Measurements from ENCODE around the gene CNOT6.

CNOT6 gene

DNA sequence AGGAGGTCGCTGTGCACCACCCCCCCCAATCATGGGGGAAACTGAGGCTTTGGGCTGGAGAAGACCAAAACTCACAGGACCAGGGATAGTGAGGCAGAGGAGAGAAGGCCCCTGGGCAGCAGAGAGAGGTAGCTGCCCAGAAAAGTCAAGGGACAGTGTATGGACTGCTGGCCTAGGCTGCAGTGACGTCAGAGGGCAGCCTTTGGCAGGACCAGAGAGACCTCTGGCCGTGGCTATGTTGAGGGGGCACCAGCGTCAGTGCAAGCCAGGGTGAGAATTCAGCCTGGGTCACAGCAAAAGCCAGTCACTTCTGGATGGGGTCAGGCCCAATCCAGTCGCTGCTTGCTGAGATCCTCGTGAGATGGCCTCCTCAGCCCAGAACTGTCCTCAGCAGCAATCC lies 128.7 kb downstream of the CNOT6 start:
- H3K4me3 ChIP-seq (ENCODE audit: insufficient read length, low read depth) = no peak overlapping the region
- no peak for DNase-seq (ENCODE audit: low read depth, low spot score)
- TF ChIP-seq SUZ12 (IDR thresholded peaks at IDR 0.05; ENCODE audit: extremely low read depth, insufficient read depth, insufficient read length) (no peak), ZNF274 (IDR thresholded peaks at IDR 0.05; ENCODE audit: low read depth, low read length) (no peak), YY1 (IDR thresholded peaks at IDR 0.05; ENCODE audit: insufficient read depth, insufficient read length) (no peak)

DNA sequence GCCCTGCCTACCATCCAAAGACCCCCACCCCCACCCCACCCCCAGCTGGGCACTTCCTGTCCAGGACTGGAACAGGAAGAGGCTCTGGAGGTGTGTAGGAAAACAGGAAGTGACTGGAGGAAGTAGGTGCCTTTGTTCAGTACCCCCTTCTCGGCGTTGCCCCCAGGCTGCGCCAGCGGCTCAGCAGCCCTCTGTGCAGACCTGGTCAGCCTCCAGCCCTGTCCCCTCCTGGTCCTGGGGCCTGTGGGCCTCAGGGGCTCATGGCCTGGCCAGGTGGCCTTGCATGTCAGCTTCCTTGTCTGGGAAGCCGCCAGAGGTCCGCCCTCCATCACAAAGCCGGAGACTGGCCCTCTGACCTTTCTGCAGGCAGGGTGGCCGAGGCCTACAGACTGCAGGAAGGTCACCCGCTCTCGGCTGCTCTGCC lies 129.2 kb downstream of the CNOT6 start:
- TF ChIP-seq SUZ12 (IDR thresholded peaks at IDR 0.05; ENCODE audit: extremely low read depth, insufficient read depth, insufficient read length) = no peak
- no peak for TF ChIP-seq ZNF274 (IDR thresholded peaks at IDR 0.05; ENCODE audit: low read depth, low read length)
- DNase-seq (ENCODE audit: low read depth, low spot score) = no peak
- H3K27me3 ChIP-seq (ENCODE audit: insufficient read depth, insufficient read length) = peaks cover 4% of the 10 kb centered on the region
- peaks cover 6% of the 10 kb centered on the region for H3K4me1 ChIP-seq (ENCODE audit: insufficient read depth, insufficient read length)
- H3K36me3 ChIP-seq (ENCODE audit: insufficient read depth, insufficient read length, low read length) = no peaks in the 10 kb centered on the region
- H3K9me3 ChIP-seq (ENCODE audit: insufficient read depth, low read length) = no peaks in the 10 kb centered on the region
- no peak overlapping the region for H3K9ac ChIP-seq (ENCODE audit: insufficient read length, low read depth)
- no peak overlapping the region for H3K4me3 ChIP-seq (ENCODE audit: insufficient read length, low read depth)

More for the DNA sequence above, 128.7 kb downstream of the CNOT6 start:
- Histone ChIP-seq H3K36me3 (ENCODE audit: insufficient read depth, insufficient read length, low read length) (no peaks in the 10 kb centered on the region), H3K9me3 (ENCODE audit: insufficient read depth, low read length) (no peaks in the 10 kb centered on the region), H3K27me3 (ENCODE audit: insufficient read depth, insufficient read length) (peaks cover 4% of the 10 kb centered on the region), H3K9ac (ENCODE audit: insufficient read length, low read depth) (no peak overlapping the region), H3K4me1 (ENCODE audit: insufficient read depth, insufficient read length) (peaks cover 3% of the 10 kb centered on the region)

DNA sequence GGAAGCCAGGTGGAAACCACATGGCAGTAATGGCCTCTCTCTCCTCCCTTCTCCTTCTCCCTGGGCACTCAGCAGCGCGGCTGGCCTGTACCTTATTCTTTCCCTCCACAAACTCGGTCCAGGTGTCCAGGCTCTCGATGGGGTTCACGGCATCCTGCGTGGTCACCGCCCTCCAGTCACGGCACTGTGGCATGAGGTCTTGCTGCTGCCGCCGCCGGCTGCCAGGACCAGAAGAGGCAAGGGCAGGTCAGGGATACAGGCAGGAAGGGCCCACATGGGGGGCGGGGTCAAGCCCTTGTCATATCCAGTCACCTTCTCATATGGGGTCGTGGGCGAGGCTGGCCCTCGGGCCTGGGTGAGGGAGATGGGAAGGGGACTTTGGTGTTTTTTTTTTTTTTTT lies 129.7 kb downstream of the CNOT6 start:
- H3K27me3 ChIP-seq (ENCODE audit: insufficient read depth, insufficient read length) = peaks cover 4% of the 10 kb centered on the region
- H3K4me1 ChIP-seq (ENCODE audit: insufficient read depth, insufficient read length) = peaks cover 6% of the 10 kb centered on the region
- no peaks in the 10 kb centered on the region for H3K36me3 ChIP-seq (ENCODE audit: insufficient read depth, insufficient read length, low read length)
- no peak overlapping the region for H3K4me3 ChIP-seq (ENCODE audit: insufficient read length, low read depth)
- no peaks in the 10 kb centered on the region for H3K9me3 ChIP-seq (ENCODE audit: insufficient read depth, low read length)
- no peak for DNase-seq (ENCODE audit: low read depth, low spot score)
- no peak overlapping the region for H3K9ac ChIP-seq (ENCODE audit: insufficient read length, low read depth)
- TF ChIP-seq SUZ12 (IDR thresholded peaks at IDR 0.05; ENCODE audit: extremely low read depth, insufficient read depth, insufficient read length) (no peak), ZNF274 (IDR thresholded peaks at IDR 0.05; ENCODE audit: low read depth, low read length) (no peak), YY1 (IDR thresholded peaks at IDR 0.05; ENCODE audit: insufficient read depth, insufficient read length) (no peak)

DNA sequence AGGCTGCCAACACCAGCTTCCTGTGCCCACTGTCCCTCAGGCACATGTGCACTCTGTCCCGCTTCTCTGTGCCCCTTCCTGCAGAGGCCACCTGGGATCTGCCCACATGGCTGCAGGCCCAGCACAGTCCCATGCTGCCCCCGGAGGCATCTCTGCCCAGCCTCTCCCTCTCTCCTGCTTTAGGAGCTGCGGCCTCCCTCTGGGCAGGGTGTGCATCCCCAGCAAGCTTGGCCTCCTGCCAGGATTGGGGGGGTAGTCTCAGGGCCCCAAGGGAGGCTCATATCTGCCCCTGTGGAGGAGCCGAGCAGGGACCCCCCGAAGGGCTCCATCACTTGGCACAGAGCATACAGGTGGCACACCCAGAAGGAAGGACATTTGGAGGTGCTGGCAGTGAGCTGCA lies 130.4 kb downstream of the CNOT6 start:
- Histone ChIP-seq H3K9me3 (ENCODE audit: insufficient read depth, low read length) (no peaks in the 10 kb centered on the region), H3K27me3 (ENCODE audit: insufficient read depth, insufficient read length) (peaks cover 3% of the 10 kb centered on the region), H3K36me3 (ENCODE audit: insufficient read depth, insufficient read length, low read length) (no peaks in the 10 kb centered on the region), H3K9ac (ENCODE audit: insufficient read length, low read depth) (no peak overlapping the region), H3K4me3 (ENCODE audit: insufficient read length, low read depth) (no peak overlapping the region), H3K4me1 (ENCODE audit: insufficient read depth, insufficient read length) (peaks cover 3% of the 10 kb centered on the region)
- DNase-seq (ENCODE audit: low read depth, low spot score) = no peak
- no peak for TF ChIP-seq ZNF274 (IDR thresholded peaks at IDR 0.05; ENCODE audit: low read depth, low read length)
- no peak for TF ChIP-seq YY1 (IDR thresholded peaks at IDR 0.05; ENCODE audit: insufficient read depth, insufficient read length)
- TF ChIP-seq SUZ12 (IDR thresholded peaks at IDR 0.05; ENCODE audit: extremely low read depth, insufficient read depth, insufficient read length) = no peak

DNA sequence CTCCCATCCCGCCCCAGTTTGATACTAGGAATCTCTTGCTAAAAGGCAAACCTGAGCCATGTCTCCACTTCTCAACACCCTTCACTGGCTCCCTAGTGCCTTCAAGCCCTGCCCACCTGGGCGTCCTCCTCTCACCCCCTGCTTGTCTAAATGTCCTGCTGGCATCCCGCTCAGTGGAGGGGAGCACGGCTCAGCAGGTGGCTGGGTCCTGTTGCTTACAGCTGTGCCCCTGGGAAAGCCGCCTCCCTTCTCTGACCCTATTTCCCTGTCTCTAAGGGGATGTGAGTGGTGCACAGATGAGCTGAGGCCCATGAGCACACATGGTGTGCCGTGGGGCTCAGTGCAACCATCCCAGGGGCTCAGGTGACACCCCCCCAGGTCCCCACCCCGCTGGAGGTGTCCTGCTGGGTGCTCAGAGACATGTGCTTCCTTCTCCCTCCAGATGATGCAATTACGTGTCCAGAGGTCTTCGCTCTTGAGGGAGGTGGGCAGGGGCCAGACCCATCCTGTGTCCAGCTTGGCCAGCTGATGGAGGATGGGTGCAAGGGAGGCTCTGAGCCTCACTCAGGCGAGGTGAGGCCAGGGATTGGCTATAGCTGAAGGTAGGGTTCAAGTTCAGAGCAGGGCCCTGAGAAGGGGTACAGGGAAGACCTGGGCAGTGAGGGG lies 131.1 kb downstream of the CNOT6 start:
- Histone ChIP-seq H3K4me3 (ENCODE audit: insufficient read length, low read depth) (no peak overlapping the region), H3K9ac (ENCODE audit: insufficient read length, low read depth) (no peak overlapping the region), H3K4me1 (ENCODE audit: insufficient read depth, insufficient read length) (peaks cover 3% of the 10 kb centered on the region), H3K36me3 (ENCODE audit: insufficient read depth, insufficient read length, low read length) (no peaks in the 10 kb centered on the region), H3K9me3 (ENCODE audit: insufficient read depth, low read length) (no peaks in the 10 kb centered on the region), H3K27me3 (ENCODE audit: insufficient read depth, insufficient read length) (no peaks in the 10 kb centered on the region)
- no peak for DNase-seq (ENCODE audit: low read depth, low spot score)
- no peak for TF ChIP-seq YY1 (IDR thresholded peaks at IDR 0.05; ENCODE audit: insufficient read depth, insufficient read length)
- no peak for TF ChIP-seq SUZ12 (IDR thresholded peaks at IDR 0.05; ENCODE audit: extremely low read depth, insufficient read depth, insufficient read length)
- TF ChIP-seq ZNF274 (IDR thresholded peaks at IDR 0.05; ENCODE audit: low read depth, low read length) = no peak

DNA sequence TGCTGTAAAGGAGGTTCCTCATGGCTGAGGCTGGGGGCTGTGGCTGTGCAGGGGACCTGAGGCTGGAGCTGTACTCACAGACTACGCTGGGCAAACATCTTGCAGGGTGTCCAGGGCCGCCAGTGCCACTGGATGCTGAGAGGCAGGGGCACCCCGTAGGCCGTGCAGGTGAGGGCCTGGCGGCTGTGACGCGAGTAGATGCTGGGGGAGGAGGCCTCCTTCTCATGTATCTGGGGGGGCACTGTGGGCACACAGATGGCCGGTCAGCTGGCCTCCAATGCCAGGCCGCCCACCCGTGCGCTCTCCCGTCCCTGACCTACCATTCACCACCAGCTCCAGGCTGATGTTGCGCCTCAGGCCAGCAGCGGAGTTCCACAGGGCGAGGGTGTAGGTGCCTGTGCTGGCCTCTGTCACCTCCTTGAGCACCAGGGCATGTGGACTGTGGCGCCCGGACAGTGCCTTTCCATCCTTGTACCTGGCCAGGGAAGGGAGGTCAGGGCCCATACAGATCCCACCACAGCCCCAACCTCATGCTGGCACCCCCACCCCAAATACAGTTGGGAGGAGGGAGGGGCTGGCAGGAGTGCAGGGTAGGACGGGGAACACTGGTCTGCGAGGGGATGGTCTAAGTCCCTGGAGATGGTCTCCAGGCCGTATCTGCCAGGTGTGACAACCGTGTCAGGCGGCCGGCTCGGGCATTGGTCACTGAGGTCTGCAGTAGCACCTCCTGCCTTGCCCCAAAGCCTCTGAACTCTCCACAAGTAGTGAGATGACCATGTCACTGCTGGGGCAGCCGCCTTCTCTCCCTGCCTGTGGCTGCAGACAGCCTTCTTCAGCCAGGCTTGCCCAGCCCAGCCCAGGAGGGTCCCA lies 131.8 kb downstream of the CNOT6 start:
- H3K9me3 ChIP-seq (ENCODE audit: insufficient read depth, low read length) = no peaks in the 10 kb centered on the region
- no peak for DNase-seq (ENCODE audit: low read depth, low spot score)

More for the DNA sequence above, 131.8 kb downstream of the CNOT6 start:
- TF ChIP-seq YY1 (IDR thresholded peaks at IDR 0.05; ENCODE audit: insufficient read depth, insufficient read length) = no peak
- no peak for TF ChIP-seq ZNF274 (IDR thresholded peaks at IDR 0.05; ENCODE audit: low read depth, low read length)
- no peak for TF ChIP-seq SUZ12 (IDR thresholded peaks at IDR 0.05; ENCODE audit: extremely low read depth, insufficient read depth, insufficient read length)
- no peaks in the 10 kb centered on the region for H3K36me3 ChIP-seq (ENCODE audit: insufficient read depth, insufficient read length, low read length)
- no peak overlapping the region for H3K4me3 ChIP-seq (ENCODE audit: insufficient read length, low read depth)
- H3K9ac ChIP-seq (ENCODE audit: insufficient read length, low read depth) = no peak overlapping the region
- no peaks in the 10 kb centered on the region for H3K27me3 ChIP-seq (ENCODE audit: insufficient read depth, insufficient read length)
- H3K4me1 ChIP-seq (ENCODE audit: insufficient read depth, insufficient read length) = peaks cover 3% of the 10 kb centered on the region

Data from NT2/D1 (cell line).